Esophagus muscularis mucosa (tissue), 3 donors: ENCODE measurements around the gene TCEAL9.

ENCODE experiments used
- POLR2A ChIP-seq: fragments of 450-650 bp; IDR thresholded peaks from one replicate; pipeline ENCODE4 v1.6.1; 2017; ENCODE audit warnings: antibody characterized with exemption, moderate library complexity, mild to moderate bottlenecking, low read depth
- TF ChIP-seq, protein P1 (sequence below), 3 experiments: fragments of 200-600 bp in 2 of 3; fragments of 450-650 bp in 1 of 3; sonication (generic) in 2 of 3; IDR thresholded peaks; one replicate each; pipeline ENCODE4 v1.5.1; 2017 to 2019; ENCODE audit warnings: antibody characterized with exemption in 3 of 3, mild to moderate bottlenecking in 2 of 3, moderate library complexity in 1 of 3

GRCh38 chrX:103362474-103362873, 6.2 kb downstream of the TCEAL9 start:
- TF ChIP-seq, protein P1, sequence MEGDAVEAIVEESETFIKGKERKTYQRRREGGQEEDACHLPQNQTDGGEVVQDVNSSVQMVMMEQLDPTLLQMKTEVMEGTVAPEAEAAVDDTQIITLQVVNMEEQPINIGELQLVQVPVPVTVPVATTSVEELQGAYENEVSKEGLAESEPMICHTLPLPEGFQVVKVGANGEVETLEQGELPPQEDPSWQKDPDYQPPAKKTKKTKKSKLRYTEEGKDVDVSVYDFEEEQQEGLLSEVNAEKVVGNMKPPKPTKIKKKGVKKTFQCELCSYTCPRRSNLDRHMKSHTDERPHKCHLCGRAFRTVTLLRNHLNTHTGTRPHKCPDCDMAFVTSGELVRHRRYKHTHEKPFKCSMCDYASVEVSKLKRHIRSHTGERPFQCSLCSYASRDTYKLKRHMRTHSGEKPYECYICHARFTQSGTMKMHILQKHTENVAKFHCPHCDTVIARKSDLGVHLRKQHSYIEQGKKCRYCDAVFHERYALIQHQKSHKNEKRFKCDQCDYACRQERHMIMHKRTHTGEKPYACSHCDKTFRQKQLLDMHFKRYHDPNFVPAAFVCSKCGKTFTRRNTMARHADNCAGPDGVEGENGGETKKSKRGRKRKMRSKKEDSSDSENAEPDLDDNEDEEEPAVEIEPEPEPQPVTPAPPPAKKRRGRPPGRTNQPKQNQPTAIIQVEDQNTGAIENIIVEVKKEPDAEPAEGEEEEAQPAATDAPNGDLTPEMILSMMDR (IDR thresholded peaks at IDR 0.05), result no peak
- no peak for TF ChIP-seq POLR2A
